HUDEP-2 (cell line): Measurements from ENCODE around the gene CCND3.
"Not testable (repeated sequence)": the region's sequence is repeated elsewhere in the genome, so short reads cannot be mapped to it uniquely, and the experiment has no call there.

ENCODE experiments used
- DNase-seq, 76 experiments: peaks; one replicate each; lab custom pipeline; 2025; ENCODE audit not compliant: unreplicated experiment in 76 of 76; lab: John Stamatoyannopoulos, UW

The CCND3 gene

GRCh38 chr6:41954668-41955067, 13.1 kb upstream of the CCND3 start:
- no peak for DNase-seq

GRCh38 chr6:41947581-41948220, 6.1 kb upstream of the CCND3 start:
- no peak for DNase-seq

GRCh38 chr6:41943456-41943855, 1.8 kb upstream of the CCND3 start:
- DNase-seq: no peak

GRCh38 chr6:41942882-41943281, 1.3 kb upstream of the CCND3 start:
- DNase-seq: not testable (repeated sequence)

GRCh38 chr6:41942067-41942851, 651 bp upstream of the CCND3 start:
- peak in 3 of 76 experiments; percentile 43 to 86 (median 61) for DNase-seq

GRCh38 chr6:41940759-41941279, 789 bp downstream of the CCND3 start:
- DNase-seq: peak in 32 of 76 experiments; percentile 24 to 75 (median 50)

- peak in 52 of 76 experiments; percentile 22 to 73 (median 52) for DNase-seq
Observed at GRCh38 chr6:41939848-41940758, 1.5 kb downstream of the CCND3 start.

GRCh38 chr6:41939176-41939847, 2.3 kb downstream of the CCND3 start:
- DNase-seq: peak in 42 of 76 experiments; percentile 21 to 71 (median 46)

GRCh38 chr6:41938590-41939175, 2.9 kb downstream of the CCND3 start:
- no peak for DNase-seq

GRCh38 chr6:41937861-41938574, 3.6 kb downstream of the CCND3 start:
- peak in 75 of 76 experiments; percentile 54 to 96 (median 87) for DNase-seq

- DNase-seq: peak in 1 of 76 experiments; percentile 18
Observed at GRCh38 chr6:41937472-41937860, 4.1 kb downstream of the CCND3 start.

- DNase-seq: peak in 75 of 76 experiments; percentile 72 to 100 (median 98)
Observed at GRCh38 chr6:41936073-41936837, 5.4 kb downstream of the CCND3 start.

GRCh38 chr6:41935685-41936072, 5.9 kb downstream of the CCND3 start:
- DNase-seq: no peak

GRCh38 chr6:41935193-41935574, 6.4 kb downstream of the CCND3 start:
- DNase-seq: peak in 1 of 76 experiments; percentile 20

- DNase-seq: peak in 1 of 76 experiments; percentile 23
Observed at GRCh38 chr6:41934278-41935192, 7.1 kb downstream of the CCND3 start.

GRCh38 chr6:41932378-41932777, 9.2 kb downstream of the CCND3 start:
- no peak for DNase-seq

GRCh38 chr6:41931792-41932191, 9.8 kb downstream of the CCND3 start:
- no peak for DNase-seq
